ENCODE results near the gene DENND2A.
"Not testable (repeated sequence)": the region's sequence is repeated elsewhere in the genome, so short reads cannot be mapped to it uniquely, and the experiment has no call there.

DENND2A gene

GRCh38 chr7:140673774-140674155 lies 33.2 kb upstream of the DENND2A start:
- no peak for DNase-seq

- peak; percentile 80 for DNase-seq
These were observed 32.6 kb upstream of the DENND2A start for GRCh38 chr7:140673063-140673773.

- peak; percentile 80 for DNase-seq
These were observed 31.9 kb upstream of the DENND2A start, which contains the start of gene ADCK2 for GRCh38 chr7:140672382-140673062. TSS of gene ADCK2 (plus strand) at chr7:140672945. CDS start at chr7:140673331, 386 bp downstream.

- no peak for DNase-seq
These were observed 31.4 kb upstream of the DENND2A start for GRCh38 chr7:140671966-140672365.

- no peak for DNase-seq
These were observed 29.8 kb upstream of the DENND2A start for GRCh38 chr7:140670343-140670935.

GRCh38 chr7:140669862-140670261 lies 29.2 kb upstream of the DENND2A start:
- DNase-seq = not testable (repeated sequence)

- no peak for DNase-seq
These were observed 28.7 kb upstream of the DENND2A start for GRCh38 chr7:140669352-140669751.

GRCh38 chr7:140668641-140669040 lies 28.0 kb upstream of the DENND2A start:
- no peak for DNase-seq

GRCh38 chr7:140667476-140667875 lies 26.9 kb upstream of the DENND2A start:
- DNase-seq = no peak

- DNase-seq = not testable (repeated sequence)
These were observed 22.3 kb upstream of the DENND2A start for GRCh38 chr7:140662938-140663337.

GRCh38 chr7:140661124-140661523 lies 20.5 kb upstream of the DENND2A start:
- DNase-seq = no peak

GRCh38 chr7:140659856-140660255 lies 19.2 kb upstream of the DENND2A start:
- no peak for DNase-seq

GRCh38 chr7:140657891-140658290 lies 17.3 kb upstream of the DENND2A start:
- no peak for DNase-seq

- peak; percentile 39 for DNase-seq
These were observed 16.2 kb upstream of the DENND2A start for GRCh38 chr7:140656548-140657515.

- DNase-seq = no peak
These were observed 15.1 kb upstream of the DENND2A start for GRCh38 chr7:140655511-140656408.

GRCh38 chr7:140654661-140655060 lies 14.0 kb upstream of the DENND2A start:
- DNase-seq = no peak

- no peak for DNase-seq
These were observed 13.4 kb upstream of the DENND2A start for GRCh38 chr7:140654109-140654387.

- peak; percentile 40 for DNase-seq
These were observed 12.9 kb upstream of the DENND2A start for GRCh38 chr7:140653319-140654108.

GRCh38 chr7:140650367-140650766 lies 9.8 kb upstream of the DENND2A start:
- DNase-seq = no peak

- DNase-seq = no peak
These were observed 9.1 kb upstream of the DENND2A start for GRCh38 chr7:140649556-140650205.
